Measurements from ENCODE around the gene RALB.
"Not testable (repeated sequence)": the region's sequence is repeated elsewhere in the genome, so short reads cannot be mapped to it uniquely, and the experiment has no call there.

Gene RALB

DNA sequence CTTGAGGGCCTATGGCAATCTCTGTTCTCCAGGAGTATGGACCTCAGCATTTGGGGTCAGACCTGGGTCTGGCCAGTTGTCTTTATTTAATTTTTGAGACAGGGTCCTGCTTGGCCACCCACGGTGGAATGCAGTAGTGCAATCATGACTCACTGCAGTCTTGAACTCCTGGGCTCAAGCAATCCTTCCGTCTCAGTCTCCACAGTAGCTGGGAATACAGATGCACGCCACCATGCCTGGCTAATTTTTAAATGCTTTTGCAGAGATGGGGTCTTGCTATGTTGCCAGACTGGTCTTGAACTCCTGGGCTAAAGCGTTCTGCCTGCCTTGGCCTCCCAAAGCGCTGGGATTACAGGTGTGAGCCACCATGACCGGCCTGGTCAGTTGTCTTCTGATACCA is 46.9 kb downstream of the RALB start:
- no peak for DNase-seq

DNA sequence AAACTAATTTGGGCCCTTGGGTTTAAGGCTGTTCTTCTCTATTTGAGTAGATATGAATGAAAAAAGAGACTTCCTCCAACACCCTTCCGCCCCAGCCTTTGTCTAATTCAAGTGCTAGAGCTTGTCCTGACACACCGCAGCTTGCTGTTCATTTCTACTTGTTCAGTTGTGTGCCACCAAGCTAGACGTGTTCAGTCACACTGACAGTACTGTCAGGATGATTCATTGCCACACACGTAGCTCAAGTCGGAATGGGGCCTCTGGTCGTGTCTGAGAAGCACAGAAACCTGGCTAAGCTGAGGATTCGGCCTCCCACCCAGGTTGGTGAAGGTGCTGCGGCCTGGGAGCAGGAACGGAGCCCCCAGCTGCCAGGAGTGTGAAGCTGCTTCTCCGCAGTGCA is 47.7 kb downstream of the RALB start:
- no peak for DNase-seq

DNA sequence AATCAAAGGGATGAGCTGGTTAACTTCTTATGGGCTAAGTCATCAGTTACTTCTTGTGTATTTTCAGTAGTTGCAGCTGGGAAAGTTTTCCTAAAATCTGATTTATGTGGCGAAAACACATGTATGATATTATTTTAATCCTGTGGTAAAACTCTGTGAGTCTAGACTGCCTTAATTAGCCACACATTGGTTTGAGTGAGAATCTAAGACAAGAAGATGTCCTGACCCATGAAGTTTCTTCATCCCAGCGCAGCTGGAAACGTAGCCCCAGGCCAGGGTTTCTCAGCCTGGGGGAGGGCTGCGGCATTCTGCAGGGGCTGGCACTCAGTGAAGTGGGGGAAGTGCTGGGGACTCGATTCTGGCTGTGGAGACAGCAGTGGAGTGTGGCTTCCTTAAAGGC is 48.6 kb downstream of the RALB start:
- DNase-seq = no peak

DNA sequence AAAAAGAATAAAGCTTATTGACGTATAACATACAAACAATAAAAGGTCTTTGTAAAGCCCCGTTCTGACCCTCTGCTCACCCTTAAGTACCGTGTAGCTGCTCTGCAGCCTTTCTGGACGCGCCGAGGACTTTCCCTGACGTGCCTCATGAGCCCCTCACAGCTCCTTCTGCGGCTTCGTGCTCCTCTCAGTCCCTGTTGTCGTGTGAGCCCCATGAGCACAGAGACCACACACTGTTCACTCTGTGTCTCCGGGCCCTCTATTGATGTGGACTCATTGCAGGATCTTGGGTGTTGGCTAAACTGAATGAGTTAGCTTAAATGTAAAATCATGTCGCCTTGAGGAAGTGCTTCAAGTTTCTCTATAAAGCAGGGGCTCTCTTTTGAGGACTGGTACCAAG is 49.6 kb downstream of the RALB start:
- no peak for DNase-seq

DNA sequence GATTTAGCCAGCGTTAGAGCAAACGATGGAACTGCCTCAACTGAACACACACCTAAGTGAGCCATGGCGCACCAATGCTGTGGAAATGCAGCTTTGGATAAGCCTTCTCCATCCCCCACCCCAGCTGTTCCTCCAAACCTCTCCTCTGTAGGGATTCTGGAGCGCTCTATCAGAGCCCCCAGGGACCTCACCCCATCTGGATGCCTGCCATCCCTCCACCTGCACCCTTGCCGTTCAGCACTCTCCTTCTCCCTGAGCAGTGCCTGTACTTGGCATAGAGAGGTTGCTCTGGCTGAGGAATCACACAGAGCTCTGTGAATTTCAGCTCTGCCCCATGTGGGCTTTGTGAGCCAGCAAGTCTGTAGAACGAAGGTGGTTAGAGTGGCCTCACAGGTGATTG is 50.5 kb downstream of the RALB start:
- DNase-seq = no peak

DNA sequence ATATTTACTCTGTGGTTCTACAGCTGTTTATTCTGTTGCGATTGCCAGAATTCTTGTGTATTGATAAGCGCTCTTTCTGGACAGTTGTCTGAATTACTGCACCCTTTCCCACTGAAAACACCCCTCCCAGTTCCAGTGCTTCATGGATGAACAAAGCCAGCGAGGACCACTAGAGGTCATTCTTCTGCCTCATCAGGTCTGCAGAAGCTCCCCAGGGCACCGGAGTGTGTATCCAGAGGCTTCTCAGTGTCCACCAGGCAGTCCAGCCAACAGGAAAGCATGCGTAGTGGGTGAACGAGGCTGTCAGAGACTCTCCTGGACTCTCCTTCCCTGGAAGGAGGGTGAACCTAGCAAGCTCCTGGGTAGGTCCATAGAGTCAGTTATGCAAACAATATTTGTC is 52.6 kb downstream of the RALB start:
- peak; percentile 28 for DNase-seq

DNA sequence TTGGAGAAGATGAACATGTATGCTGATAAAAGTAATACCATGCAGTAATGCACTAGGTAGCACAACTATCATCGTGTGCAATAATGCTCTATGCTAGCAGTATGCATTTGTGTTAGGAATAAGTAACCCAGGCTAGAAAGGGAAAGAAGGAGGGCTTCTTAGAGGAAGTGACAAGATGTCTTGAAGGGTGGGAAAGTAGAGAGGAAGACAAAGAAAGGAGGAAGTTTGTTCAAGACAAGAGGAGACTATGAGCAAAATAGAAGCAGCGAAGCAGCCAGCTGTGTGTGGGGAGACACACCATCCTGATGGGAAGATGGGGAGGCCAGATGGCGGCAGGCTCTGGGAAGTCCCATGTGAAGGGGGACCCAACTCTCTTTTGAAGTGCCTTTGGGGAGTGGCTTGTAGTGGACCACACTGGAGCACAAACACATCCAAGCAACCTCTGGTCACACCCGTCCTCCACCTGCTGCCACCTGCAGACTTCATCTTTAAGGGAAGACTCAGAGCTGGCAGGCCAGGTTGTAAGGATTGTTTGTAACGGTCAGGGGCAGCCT is 53.4 kb downstream of the RALB start:
- DNase-seq = no peak

DNA sequence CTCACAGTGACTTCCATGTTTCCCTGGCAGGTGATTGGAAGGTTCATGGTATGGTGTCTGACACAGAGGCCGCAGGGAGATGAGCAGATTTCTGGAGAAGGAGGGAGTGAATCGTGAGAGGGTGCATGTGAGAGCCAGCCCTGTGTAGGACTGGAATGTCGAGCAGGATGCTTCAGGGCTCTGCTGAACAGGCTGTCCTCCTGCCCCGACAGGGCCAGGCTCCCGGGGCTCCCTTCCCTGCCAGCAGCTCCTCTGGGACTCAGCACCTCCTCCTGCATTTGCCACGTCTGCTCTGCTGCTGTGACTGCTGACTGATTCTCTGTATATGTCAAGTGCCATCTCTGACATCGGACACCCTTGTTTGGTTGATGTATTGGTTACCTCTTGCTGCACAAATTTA is 54.8 kb downstream of the RALB start:
- DNase-seq = no peak

DNA sequence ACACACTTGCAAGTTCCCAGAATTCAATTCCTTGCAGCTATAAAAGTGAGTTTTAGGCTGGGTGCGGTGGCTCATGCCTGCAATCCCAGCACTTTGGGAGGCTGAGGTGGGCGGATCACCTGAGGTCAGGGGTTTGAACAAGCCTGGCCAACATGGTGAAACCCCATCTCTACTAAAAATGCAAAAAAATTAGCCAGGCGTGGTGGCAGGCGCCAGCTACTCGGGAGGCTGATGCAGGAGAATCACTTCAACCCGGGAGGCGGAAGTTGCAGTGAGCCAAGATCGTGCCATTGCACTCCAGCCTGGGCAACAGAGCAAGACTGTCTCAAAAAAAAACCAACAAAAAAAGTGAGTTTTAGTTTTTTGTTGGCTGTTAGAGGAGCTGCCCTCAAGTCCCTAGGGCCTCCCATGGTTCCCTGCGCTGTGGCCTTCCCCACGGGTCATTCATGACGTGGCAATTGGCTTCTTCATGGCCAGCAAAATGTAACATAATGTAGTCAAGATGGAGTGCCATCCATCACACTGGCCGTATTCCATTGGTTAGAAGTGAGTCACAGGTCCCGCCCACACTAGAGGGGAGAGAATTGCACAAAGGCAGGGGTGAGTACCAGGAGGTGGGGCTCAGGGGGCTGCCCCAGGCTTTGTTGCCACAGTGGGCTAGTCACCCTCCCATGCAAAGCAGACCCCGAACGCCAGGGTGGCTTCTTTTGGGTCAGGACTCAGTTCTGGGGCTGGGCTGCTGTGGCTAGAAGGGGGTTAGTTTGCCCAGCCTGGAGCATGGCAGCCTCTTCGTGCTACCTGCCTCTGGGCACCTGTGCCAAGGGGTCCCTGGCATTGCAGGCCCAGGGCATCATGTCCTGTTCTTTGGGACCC is 55.6 kb downstream of the RALB start:
- no peak for DNase-seq

DNA sequence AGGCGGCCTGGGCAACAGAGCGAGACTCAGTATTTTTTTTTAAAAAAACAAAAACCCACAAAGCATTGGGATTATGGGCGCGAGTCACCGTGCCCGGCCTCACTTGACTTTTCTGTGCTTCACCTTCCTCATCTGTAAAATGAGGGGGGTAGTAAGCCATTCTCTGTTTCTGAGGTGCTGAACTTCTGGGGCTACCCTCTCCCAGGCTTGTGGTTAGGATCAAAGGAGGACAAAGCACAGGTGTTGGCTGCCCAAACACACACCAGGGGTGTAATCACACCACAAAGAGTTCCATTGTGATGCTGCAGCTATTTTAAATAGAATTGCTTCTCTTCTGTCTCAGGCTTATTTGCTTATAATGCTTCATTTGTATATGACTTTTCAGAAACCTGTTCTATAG is 57.5 kb downstream of the RALB start:
- no peak for DNase-seq

DNA sequence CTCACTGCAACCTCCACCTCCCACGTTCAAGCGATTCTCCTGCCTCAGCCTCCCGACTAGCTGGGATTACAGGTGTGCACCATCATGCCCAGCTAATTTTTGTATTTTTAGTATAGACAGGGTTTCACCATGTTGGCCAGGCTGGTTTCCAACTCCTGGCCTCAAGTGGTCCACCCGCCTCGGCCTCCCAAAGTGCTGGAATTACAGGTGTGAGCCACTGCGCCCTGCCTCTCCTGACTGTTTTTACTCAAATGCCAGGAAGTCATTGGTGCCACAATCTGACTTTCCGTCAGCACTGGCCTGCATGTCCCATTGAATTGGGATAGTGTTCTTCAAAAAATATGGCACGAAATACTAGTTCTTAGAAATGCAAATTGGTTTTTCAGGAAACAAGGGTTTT is 58.2 kb downstream of the RALB start:
- DNase-seq = not testable (repeated sequence)

DNA sequence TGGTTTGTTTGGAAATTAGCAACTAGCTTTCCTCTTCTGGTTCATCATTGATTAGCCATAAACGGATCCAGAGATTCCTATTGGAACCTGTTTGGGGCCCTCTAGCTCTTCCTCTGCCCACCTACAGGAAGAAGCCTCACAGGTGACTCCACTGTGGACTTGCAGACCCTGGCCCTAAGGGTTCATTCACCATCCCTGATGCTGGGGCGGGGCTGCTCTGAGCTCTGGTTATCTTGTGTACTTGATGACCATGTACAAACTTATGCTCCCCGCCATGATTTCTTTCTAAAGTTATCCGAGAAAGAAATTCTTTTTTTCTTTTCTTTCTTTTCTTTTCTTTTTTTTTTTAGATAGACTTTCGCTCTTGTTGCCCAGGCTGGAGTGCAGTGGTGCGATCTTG is 59.4 kb downstream of the RALB start:
- no peak for DNase-seq

DNA sequence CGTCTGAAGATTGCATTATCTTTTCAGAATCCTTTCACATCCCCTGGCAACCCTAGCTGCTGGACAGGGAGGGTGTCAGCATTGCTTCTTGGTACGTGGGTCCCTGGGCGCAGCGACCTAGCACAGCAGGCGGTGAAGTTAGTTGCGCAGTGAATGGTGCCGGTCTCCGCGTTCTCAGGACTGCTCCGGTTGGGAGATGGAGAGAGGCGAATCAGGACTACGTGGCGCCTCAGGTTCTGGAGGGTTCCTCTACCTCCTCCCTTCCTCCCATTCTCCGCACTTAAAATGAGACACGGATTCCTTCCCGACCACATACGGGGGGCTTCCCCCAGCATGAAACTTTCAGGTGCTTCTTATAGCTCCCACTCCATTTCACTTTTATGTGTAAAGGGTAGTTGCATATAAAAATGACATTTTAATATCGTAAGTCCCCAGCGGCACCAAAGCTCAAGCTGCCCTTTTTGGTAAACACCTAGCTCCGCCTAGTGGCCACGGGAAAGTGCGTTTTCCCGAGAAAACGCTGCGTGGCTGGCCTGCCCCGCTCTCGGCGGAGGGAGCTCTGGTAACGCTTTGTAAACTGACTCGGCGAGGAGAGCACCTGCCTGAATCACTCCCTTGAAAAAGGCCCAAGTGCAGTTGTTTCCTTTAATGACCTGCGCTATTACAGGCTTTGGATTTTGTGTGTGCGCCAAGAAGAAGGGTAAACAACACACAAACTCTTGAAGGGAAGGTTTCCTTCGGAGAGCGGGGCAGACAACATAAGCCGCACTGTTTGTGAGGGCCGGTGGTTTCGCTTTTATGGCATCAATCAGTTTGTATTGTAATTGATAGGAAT is 60.4 kb downstream of the RALB start:
- peak; percentile 67 for DNase-seq

DNA sequence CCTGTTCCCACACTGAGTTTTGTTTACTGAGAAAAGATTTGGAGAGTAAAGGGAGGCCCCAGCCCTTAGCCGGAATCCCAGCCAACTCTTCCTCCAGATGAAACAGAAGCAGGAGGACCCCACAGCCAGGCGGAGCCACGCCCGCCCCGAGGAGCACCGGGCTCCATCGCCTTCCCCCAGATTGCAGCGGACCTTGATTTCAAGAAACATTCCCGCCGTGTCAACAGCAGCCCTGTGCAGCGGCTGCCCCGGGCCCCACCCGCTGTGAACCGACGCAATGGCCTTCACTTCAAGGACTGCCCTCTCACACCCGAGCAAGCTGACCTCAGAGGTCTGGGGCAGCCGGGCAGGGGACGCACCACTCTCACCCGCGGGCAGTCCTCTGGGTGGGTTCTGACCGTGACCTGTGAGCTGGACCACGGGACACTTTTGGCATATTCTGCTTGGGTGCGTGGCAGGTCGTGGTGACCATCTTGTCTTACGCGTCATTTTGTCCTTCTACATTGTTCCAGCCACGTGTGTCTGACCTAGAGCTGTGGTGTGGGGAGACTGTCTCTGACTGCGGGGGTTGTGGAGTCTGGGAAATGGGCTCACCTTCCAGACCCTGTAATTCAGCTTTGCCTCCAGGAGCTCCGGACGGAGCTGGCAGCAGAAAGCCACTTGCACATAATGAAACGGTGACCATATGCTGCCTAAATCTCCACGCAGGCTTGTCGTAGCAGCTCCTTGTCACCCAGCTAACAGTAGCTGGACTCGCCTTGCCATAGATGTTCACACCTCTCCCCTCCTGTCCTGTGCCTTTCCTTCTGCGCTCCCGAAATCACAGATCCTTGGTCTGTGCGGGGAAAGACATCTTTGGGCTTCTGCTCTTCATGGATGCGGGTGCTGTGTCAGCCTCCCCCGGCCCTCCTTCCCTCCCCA is 61.3 kb downstream of the RALB start:
- no peak for DNase-seq

DNA sequence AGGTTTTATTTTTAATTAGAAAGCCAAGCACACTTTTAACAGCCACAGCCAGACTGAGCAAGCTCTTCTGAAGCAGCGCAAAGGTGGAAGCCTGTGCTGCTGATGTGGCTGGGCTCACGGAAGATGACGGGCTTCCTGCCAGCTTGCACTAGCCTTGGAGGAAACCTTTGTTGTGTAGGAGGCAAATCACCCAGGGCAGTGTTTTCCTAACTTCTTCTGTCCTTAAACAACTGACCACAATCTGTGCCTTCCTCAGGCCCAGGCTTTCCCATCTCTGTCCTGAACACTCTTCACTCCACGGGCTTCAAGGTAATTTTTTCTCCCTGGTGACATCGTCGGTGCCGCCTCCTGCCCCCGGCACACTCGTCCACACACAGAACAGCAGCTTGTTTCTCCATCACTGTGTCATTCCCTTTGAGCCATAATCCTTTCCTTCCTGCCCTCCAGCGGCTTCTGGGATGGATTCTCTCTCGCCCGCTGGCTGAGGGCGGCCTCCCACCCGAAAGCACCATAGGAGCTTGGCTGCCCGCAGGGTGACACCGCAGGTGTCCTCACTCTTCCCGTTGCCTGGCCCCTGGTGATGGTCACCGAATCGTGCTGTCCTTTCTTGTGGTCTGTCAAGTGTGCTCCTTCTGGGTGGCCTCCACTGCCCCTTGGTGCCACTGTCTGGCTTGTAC is 62.2 kb downstream of the RALB start:
- no peak for DNase-seq

DNA sequence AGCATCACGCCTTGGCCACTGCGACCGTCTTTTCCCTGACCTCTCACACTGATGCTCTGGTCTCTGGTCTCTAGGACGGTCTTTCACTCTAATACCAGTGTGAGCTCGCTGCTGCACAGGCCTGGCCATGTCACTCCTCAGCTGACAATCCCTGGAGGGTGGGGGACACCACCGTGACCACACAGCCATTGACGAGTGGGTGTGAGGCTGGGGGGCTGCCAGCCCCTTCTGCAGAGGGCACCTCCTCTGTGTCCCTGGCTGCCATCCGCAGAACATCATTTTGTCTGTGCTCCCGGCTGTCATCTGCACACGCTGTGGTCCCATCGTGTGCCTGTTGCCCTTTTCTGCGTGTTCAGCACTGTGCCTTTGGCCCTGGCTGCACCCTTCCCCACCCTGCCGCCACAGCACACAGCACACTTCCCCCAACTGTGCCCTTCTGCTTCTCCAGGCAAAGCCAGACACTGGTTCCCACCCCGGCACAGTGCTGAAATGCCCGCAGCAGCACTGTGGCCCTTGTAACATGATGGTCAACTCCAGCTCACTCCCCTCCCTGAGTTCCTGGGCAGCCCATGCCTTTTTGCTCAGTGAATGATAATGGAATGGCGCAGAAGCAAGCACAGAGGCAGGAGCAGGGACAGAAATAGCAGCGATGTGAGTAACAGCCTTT is 62.8 kb downstream of the RALB start:
- DNase-seq = no peak

DNA sequence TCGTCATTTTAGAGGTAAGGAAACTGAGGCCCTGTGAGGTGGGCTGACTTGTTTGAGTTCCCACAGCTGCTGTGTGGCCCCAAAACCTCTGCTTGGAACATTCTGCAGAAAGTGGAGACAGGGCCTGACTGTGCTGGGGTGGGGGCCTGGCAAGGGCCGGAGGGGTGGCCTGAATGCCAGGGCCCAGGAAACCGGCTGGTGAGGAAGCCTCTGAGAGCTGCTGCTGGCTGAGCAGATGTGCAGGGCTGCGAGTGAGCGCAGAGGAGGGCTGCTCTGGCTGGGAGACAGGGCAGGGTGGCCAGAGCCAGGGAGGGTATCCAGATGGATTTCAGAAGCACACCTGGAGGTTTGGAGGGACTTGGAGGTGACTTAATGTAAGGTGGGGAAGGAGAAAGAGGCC is 63.4 kb downstream of the RALB start:
- DNase-seq = no peak

DNA sequence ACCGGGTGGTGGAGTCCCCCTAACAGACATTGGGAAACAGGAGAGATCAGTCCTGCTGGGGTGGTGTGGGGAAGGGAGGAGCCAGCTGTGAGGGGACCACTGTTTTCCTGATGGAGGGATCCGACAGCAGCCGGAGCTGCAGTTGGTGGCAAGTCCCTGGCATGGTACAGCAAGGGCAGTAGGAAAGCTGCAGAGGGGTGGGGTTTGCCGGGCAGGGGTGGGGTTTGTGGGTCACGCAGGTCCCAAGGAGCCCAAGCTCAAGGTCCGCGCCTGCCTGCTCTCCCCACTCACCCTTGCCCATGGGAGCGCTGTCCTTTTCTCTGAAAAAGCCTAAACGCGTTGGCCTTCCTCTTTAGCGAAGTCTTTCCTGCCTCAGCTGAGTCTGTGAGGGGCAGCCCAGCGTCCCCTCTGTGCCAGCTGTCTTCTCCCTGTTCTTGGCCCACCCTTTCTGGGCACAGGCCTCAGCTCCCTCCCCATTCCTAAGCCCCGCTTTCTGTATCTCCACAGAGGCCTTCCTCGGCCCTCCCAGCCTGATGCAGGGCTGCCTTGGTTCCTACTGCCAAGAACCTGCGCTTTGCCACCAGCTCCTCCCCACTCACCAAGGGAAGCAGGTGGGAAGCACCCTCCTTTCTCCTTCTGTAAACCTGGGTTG is 64.0 kb downstream of the RALB start:
- DNase-seq = no peak

DNA sequence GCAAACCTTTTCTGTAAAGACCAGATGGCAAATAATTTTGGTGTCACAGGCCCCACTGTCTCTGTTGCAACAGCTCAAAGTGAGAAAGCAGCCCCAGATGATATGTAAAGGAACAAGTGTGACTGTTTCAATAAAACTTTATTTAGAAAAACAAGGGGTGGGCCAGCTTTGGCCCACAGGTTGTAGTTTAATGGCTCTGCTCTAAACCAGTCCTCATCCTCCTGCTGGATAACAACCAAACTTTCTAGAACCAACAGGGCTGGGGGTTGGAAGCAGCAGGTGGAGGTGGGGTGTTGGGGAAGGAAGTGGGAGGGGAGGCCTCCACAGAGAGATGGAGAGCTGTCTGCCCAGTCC is 64.5 kb downstream of the RALB start:
- no peak for DNase-seq

DNA sequence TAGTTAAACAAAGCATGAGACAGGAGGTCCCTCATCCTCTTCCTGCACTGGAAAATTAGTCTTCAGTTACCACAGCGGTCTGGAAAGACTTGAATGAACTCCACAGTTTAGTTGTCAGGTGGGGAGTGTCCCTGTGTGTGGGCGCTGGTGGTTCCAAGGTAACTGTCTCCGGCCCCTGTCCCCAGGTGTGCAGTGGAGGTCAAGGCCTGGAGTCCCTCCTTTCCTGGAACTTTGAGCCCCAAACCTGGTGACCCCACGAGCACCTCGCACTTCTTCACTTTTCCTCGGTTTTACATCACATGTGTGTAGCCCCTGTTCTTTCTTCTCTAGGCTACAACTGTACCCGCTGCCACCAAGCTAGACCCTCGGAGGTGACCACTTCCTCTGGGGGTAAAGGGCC is 65.3 kb downstream of the RALB start:
- DNase-seq = no peak

DNA sequence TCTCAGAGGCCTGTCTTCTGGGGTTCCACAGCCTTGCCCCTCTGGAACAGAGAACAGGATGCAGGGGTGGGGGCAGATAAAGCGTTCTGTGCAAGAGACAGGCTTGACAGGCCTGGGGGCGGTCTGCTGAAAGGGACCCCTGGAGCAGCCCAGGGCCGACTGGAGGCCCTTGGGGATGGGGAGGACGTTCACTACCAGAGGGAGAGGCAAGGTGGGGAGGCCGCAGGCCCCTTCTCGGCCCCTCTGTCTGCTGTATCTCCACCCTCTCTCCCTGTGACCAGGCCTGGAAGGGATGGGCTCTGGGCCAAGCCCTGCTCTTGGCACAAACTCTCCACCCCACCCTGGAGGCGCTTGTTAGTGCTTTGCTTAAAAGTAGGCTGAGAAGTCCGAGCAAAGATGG is 66.0 kb downstream of the RALB start:
- no peak for DNase-seq

Measured in SHP77 treated with DMSO at 0.1 percent for 48 hours (cell line).